SK-N-SH (cell line): ENCODE measurements around the gene CNTNAP2. TPM values are rescaled to one million over a fixed set of nuclear protein-coding genes. Genes with fewer than 3 reads are reported as not detected.

Experiments
- CTCF ChIA-PET: fragments of 300-600, 350-600 bp; formaldehyde crosslinking; extraction: SDS; loops from one replicate; lab custom pipeline; 2021; lab: Yijun Ruan, JAX
- POLR2A ChIA-PET: fragments of 350-600 bp; sonication (Branson Sonifier 250); formaldehyde crosslinking; extraction: SDS; loops from one replicate; lab custom pipeline; 2020; ENCODE audit warnings: antibody characterized with exemption, inconsistent platforms; lab: Yijun Ruan, JAX
- DNase-seq: peaks from one replicate; pipeline ENCODE4 v3.0.0; 2012
- H2AFZ ChIP-seq: fragments of 200-600 bp; sonication (generic); 2 replicates; pipeline ENCODE4 v1.8.1; 2016; ENCODE audit warnings: antibody characterized with exemption, mild to moderate bottlenecking, low read depth
- H3F3A ChIP-seq: fragments of 200-600 bp; sonication (generic); replicated peaks from 2 replicates; pipeline ENCODE3; 2016; ENCODE audit warnings: antibody characterized with exemption, mild to moderate bottlenecking; ENCODE audit not compliant: insufficient read depth
- H3K27ac ChIP-seq, 2 experiments: fragments of 200-500 bp in 1 of 2; fragments of 200-600 bp in 1 of 2; sonication (Bioruptor generic) in 1 of 2; sonication (generic), shearing (Covaris generic) in 1 of 2; 2 replicates each; pipeline versions ENCODE4 v1.5.1 to v1.6.1; 2014 to 2016; ENCODE audit warnings: low read depth in 2 of 2, inconsistent platforms in 1 of 2, low read length in 1 of 2, mild to moderate bottlenecking in 1 of 2, mixed read lengths in 1 of 2
- H3K27me3 ChIP-seq: fragments of 200-600 bp; sonication (generic), shearing (Covaris generic); 2 replicates; pipeline ENCODE4 v1.6.1; 2016; ENCODE audit warnings: mixed run types; ENCODE audit not compliant: insufficient read depth
- H3K36me3 ChIP-seq, 2 experiments: fragments of 200-500 bp in 1 of 2; fragments of 200-600 bp in 1 of 2; sonication (Bioruptor generic) in 1 of 2; sonication (generic) in 1 of 2; replicated peaks in 1 of 2; 2 replicates each; pipeline versions ENCODE3 to v1.5.1; 2014 to 2016; ENCODE audit warnings: low read length in 1 of 2, mild to moderate bottlenecking in 1 of 2; ENCODE audit not compliant: insufficient read depth in 2 of 2, control insufficient read depth in 1 of 2
- H3K4me1 ChIP-seq, 2 experiments: fragments of 200-500 bp in 1 of 2; fragments of 200-600 bp in 1 of 2; sonication (Bioruptor generic) in 1 of 2; sonication (generic), shearing (Covaris generic) in 1 of 2; 2 replicates each; pipeline versions ENCODE4 v1.5.1 to v1.6.1; 2014 to 2016; ENCODE audit warnings: low read depth in 1 of 2, low read length in 1 of 2, mixed run types in 1 of 2; ENCODE audit not compliant: insufficient read depth in 2 of 2, control insufficient read depth in 1 of 2
- H3K4me2 ChIP-seq: fragments of 200-600 bp; sonication (generic), shearing (Covaris generic); 2 replicates; pipeline ENCODE4 v1.6.1; 2017; ENCODE audit warnings: mixed run types
- H3K4me3 ChIP-seq, 2 experiments: fragments of 200-500 bp in 1 of 2; fragments of 200-600 bp in 1 of 2; sonication (Bioruptor generic) in 1 of 2; sonication (generic), shearing (Covaris generic) in 1 of 2; 2 replicates each; pipeline versions ENCODE4 v1.5.1 to v1.8.1; 2014 to 2016; ENCODE audit warnings: low read depth in 2 of 2, inconsistent platforms in 1 of 2, low read length in 1 of 2, mild to moderate bottlenecking in 1 of 2, mixed read lengths in 1 of 2, moderate library complexity in 1 of 2
- H3K79me2 ChIP-seq: fragments of 200-600 bp; sonication (generic); 2 replicates; pipeline ENCODE4 v1.8.1; 2017; ENCODE audit warnings: mild to moderate bottlenecking; ENCODE audit not compliant: insufficient read depth
- H3K9ac ChIP-seq: fragments of 200-600 bp; sonication (generic); 2 replicates; pipeline ENCODE4 v1.6.1; 2017; ENCODE audit warnings: mixed run types
- H3K9me2 ChIP-seq: fragments of 200-600 bp; sonication (generic); 2 replicates; pipeline ENCODE4 v1.6.1; 2017; ENCODE audit warnings: mixed run types
- H3K9me3 ChIP-seq: fragments of 200-600 bp; sonication (generic); 2 replicates; pipeline ENCODE4 v1.6.1; 2017; ENCODE audit warnings: mixed run types, mild to moderate bottlenecking, moderate library complexity
- H4K20me1 ChIP-seq: fragments of 200-600 bp; sonication (generic); 2 replicates; pipeline ENCODE4 v1.6.1; 2017; ENCODE audit warnings: mild to moderate bottlenecking, mixed run types; ENCODE audit not compliant: insufficient read depth
- CHD2 ChIP-seq: fragments of 150-350 bp; IDR thresholded peaks from 2 replicates; pipeline ENCODE4 v1.6.1; 2018; ENCODE audit warnings: low read length; ENCODE audit not compliant: partially characterized antibody
- ELF1 ChIP-seq: IDR thresholded peaks from 2 replicates; pipeline ENCODE4 v1.4.0; 2012
- EZH2phosphoT487 ChIP-seq: fragments of 200-600 bp; sonication (generic); IDR thresholded peaks from 2 replicates; pipeline ENCODE4 v1.6.1; 2017; ENCODE audit warnings: low read depth, mixed run types, mild to moderate bottlenecking, antibody characterized with exemption, moderate library complexity, borderline replicate concordance
- FOSL2 ChIP-seq: IDR thresholded peaks from 2 replicates; pipeline ENCODE4 v1.4.0; 2012; ENCODE audit warnings: low read depth, mild to moderate bottlenecking, moderate library complexity, borderline replicate concordance
- JUND ChIP-seq: IDR thresholded peaks from 2 replicates; pipeline ENCODE4 v1.4.0; 2012
- NFIC ChIP-seq: IDR thresholded peaks from 2 replicates; pipeline ENCODE4 v1.4.0; 2012; ENCODE audit warnings: borderline replicate concordance
- NRF1 ChIP-seq: IDR thresholded peaks from 2 replicates; pipeline ENCODE4 v1.6.1; 2012; ENCODE audit warnings: low read depth, mild to moderate bottlenecking, low read length
- PBX3 ChIP-seq: IDR thresholded peaks from 2 replicates; pipeline ENCODE4; 2012
- RAD21 ChIP-seq: IDR thresholded peaks from 2 replicates; pipeline ENCODE4 v1.6.1; 2012; ENCODE audit warnings: mild to moderate bottlenecking, low read length
- RCOR1 ChIP-seq: fragments of 150-350 bp; IDR thresholded peaks from 2 replicates; pipeline ENCODE4 v1.6.1; 2017; ENCODE audit warnings: antibody characterized with exemption, low read length
- SMC3 ChIP-seq: IDR thresholded peaks from 2 replicates; pipeline ENCODE4 v1.6.1; 2012; ENCODE audit warnings: low read depth, low read length, improper control_type of control experiment
- TEAD4 ChIP-seq: IDR thresholded peaks from 2 replicates; pipeline ENCODE4 v1.4.0; 2012; ENCODE audit warnings: mild to moderate bottlenecking, borderline replicate concordance; ENCODE audit not compliant: insufficient read depth
- USF1 ChIP-seq: IDR thresholded peaks from 2 replicates; pipeline ENCODE4 v1.4.0; 2012; ENCODE audit warnings: low read depth, borderline replicate concordance
- polyA plus RNA-seq, 3 experiments: library from polyadenylated mRNA; depleted of rRNA; stranded (reverse); fragments of >200 nt; gene quantifications; 2 replicates each; pipeline ENCODE4 v1.2.3, GENCODE V29; 2012
- TF ChIP-seq, protein P1 (sequence below): fragments of 200-600 bp; sonication (generic); IDR thresholded peaks from 2 replicates; pipeline ENCODE4 v1.6.1; 2017; ENCODE audit warnings: antibody characterized with exemption, mild to moderate bottlenecking, moderate library complexity
- TF ChIP-seq, protein P2 (sequence below): IDR thresholded peaks from 2 replicates; pipeline ENCODE4 v1.4.0; 2012; ENCODE audit warnings: low read depth, borderline replicate concordance

The CNTNAP2 gene
- polyA plus RNA-seq, 1 of the 3 experiments (the other 2 are of a cell fraction), result 3.4 TPM

GRCh38 chr7:146858690-146859089 is 742.1 kb downstream of the CNTNAP2 start:
- no peaks in the 10 kb centered on the region for H3K36me3 ChIP-seq
- no peak overlapping the region for H2AFZ ChIP-seq
- H3K9ac ChIP-seq, result no peak overlapping the region
- H3K9me2 ChIP-seq, result no peaks in the 10 kb centered on the region
- CTCF ChIA-PET, result interaction anchor here (1.4 kb wide), 1 partner anchor 10 kb away, joined by 3 read pairs; no protein-coding TSS in a partner anchor
- no peaks in the 10 kb centered on the region for H3F3A ChIP-seq
- H3K27me3 ChIP-seq, result no peaks in the 10 kb centered on the region
- no peak overlapping the region for H3K4me3 ChIP-seq
- no peaks in the 10 kb centered on the region for H3K9me3 ChIP-seq
- peaks cover 0 to 7% of the 10 kb centered on the region in 2 experiments; a peak in 1 of 4 replicates for H3K4me1 ChIP-seq
- no peak overlapping the region for H3K27ac ChIP-seq
- no peak for DNase-seq
- no peak overlapping the region for H3K4me2 ChIP-seq
- POLR2A ChIA-PET, result no interaction called here
- TF ChIP-seq RCOR1 (no peak), FOSL2 (no peak), JUND (no peak), RAD21 (no peak), NRF1 (no peak), EZH2phosphoT487 (no peak), ELF1 (no peak), CHD2 (no peak), PBX3 (no peak), NFIC (no peak), SMC3 (no peak), TEAD4 (no peak), USF1 (no peak)
- TF ChIP-seq, protein P1, sequence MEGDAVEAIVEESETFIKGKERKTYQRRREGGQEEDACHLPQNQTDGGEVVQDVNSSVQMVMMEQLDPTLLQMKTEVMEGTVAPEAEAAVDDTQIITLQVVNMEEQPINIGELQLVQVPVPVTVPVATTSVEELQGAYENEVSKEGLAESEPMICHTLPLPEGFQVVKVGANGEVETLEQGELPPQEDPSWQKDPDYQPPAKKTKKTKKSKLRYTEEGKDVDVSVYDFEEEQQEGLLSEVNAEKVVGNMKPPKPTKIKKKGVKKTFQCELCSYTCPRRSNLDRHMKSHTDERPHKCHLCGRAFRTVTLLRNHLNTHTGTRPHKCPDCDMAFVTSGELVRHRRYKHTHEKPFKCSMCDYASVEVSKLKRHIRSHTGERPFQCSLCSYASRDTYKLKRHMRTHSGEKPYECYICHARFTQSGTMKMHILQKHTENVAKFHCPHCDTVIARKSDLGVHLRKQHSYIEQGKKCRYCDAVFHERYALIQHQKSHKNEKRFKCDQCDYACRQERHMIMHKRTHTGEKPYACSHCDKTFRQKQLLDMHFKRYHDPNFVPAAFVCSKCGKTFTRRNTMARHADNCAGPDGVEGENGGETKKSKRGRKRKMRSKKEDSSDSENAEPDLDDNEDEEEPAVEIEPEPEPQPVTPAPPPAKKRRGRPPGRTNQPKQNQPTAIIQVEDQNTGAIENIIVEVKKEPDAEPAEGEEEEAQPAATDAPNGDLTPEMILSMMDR, result no peak
- TF ChIP-seq, protein P2, sequence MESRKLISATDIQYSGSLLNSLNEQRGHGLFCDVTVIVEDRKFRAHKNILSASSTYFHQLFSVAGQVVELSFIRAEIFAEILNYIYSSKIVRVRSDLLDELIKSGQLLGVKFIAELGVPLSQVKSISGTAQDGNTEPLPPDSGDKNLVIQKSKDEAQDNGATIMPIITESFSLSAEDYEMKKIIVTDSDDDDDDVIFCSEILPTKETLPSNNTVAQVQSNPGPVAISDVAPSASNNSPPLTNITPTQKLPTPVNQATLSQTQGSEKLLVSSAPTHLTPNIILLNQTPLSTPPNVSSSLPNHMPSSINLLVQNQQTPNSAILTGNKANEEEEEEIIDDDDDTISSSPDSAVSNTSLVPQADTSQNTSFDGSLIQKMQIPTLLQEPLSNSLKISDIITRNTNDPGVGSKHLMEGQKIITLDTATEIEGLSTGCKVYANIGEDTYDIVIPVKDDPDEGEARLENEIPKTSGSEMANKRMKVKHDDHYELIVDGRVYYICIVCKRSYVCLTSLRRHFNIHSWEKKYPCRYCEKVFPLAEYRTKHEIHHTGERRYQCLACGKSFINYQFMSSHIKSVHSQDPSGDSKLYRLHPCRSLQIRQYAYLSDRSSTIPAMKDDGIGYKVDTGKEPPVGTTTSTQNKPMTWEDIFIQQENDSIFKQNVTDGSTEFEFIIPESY, result no peak
- no peaks in the 10 kb centered on the region for H4K20me1 ChIP-seq
- no peaks in the 10 kb centered on the region for H3K79me2 ChIP-seq
